CD14-positive monocyte (primary cell): ENCODE results near the gene SLC41A1. TPM values are rescaled to one million over a fixed set of nuclear protein-coding genes. Genes with fewer than 3 reads are reported as not detected.

Experiments used
- DNase-seq, 3 donors: peaks; one replicate each; pipeline ENCODE4 v3.0.0-alpha.2; 2011 to 2022
- H2AFZ ChIP-seq: 2 replicates; pipeline ENCODE4 v1.6.0; 2012; ENCODE audit warnings: mild to moderate bottlenecking, low read depth, low read length, inconsistent platforms; ENCODE audit not compliant: insufficient read depth, poor library complexity, severe bottlenecking
- H3K27ac ChIP-seq, 2 donors: 1 replicate in 1 of 2; 2 replicates in 1 of 2; pipeline ENCODE4 v1.5.1; 2012 to 2013; ENCODE audit warnings: low read length in 2 of 2, control low read depth in 1 of 2, inconsistent platforms in 1 of 2, low read depth in 1 of 2, mild to moderate bottlenecking in 1 of 2
- H3K27me3 ChIP-seq, 2 donors: one replicate each; pipeline versions ENCODE4 v1.6.0 to v1.6.1; 2011 to 2013; ENCODE audit warnings: low read length in 2 of 2; ENCODE audit not compliant: control insufficient read depth in 2 of 2, insufficient read depth in 2 of 2
- H3K36me3 ChIP-seq, 2 donors: replicated peaks in 1 of 2; 1 replicate in 1 of 2; 2 replicates in 1 of 2; pipeline versions ENCODE4 v1.5.1 to v1.6.1; 2012 to 2013; ENCODE audit warnings: low read length in 2 of 2, control low read depth in 1 of 2, inconsistent platforms in 1 of 2, mild to moderate bottlenecking in 1 of 2; ENCODE audit not compliant: insufficient read depth in 2 of 2, control insufficient read depth in 1 of 2
- H3K4me1 ChIP-seq, 2 donors: 1 replicate in 1 of 2; 2 replicates in 1 of 2; pipeline versions ENCODE4 v1.5.1 to v1.6.1; 2012 to 2013; ENCODE audit warnings: low read length in 2 of 2, control low read depth in 1 of 2, inconsistent platforms in 1 of 2, mild to moderate bottlenecking in 1 of 2, moderate library complexity in 1 of 2; ENCODE audit not compliant: insufficient read depth in 2 of 2, control insufficient read depth in 1 of 2
- H3K4me2 ChIP-seq: replicated peaks from 2 replicates; pipeline ENCODE3; 2012; ENCODE audit warnings: low read length, moderate library complexity, mild to moderate bottlenecking; ENCODE audit not compliant: poor library complexity, severe bottlenecking; ENCODE audit errors: extremely low read depth
- H3K4me3 ChIP-seq, 3 experiments: fragments of 200-600 bp in 1 of 3; sonication (generic) in 1 of 3; replicated peaks in 1 of 3; 1 replicate in 2 of 3; 2 replicates in 1 of 3; pipeline ENCODE4 v1.5.1; 2011 to 2013; ENCODE audit warnings: low read length in 3 of 3, mild to moderate bottlenecking in 3 of 3, control low read depth in 2 of 3, low read depth in 2 of 3, inconsistent platforms in 1 of 3, moderate library complexity in 1 of 3
- H3K79me2 ChIP-seq: 2 replicates; pipeline ENCODE4 v1.6.0; 2012; ENCODE audit warnings: mild to moderate bottlenecking, control low read depth, inconsistent platforms, low read length, moderate library complexity; ENCODE audit not compliant: insufficient read depth
- H3K9ac ChIP-seq: 2 replicates; pipeline ENCODE4 v1.6.0; 2017; ENCODE audit warnings: low read length, mild to moderate bottlenecking; ENCODE audit not compliant: insufficient read depth, poor library complexity, severe bottlenecking
- H3K9me3 ChIP-seq, 2 donors: replicated peaks in 1 of 2; 1 replicate in 1 of 2; 2 replicates in 1 of 2; pipeline versions ENCODE4 v1.5.1 to v1.6.1; 2012 to 2013; ENCODE audit warnings: low read length in 2 of 2, control low read depth in 1 of 2; ENCODE audit not compliant: control insufficient read depth in 1 of 2, insufficient read depth in 1 of 2
- H4K20me1 ChIP-seq: 2 replicates; pipeline ENCODE4 v1.6.0; 2012; ENCODE audit warnings: mild to moderate bottlenecking, low read length, control low read depth, moderate library complexity; ENCODE audit not compliant: insufficient read depth
- H3K27ac Mint-ChIP-seq, 7 donors: one replicate each; pipeline ENCODE4 v1.8.0; 2020; ENCODE audit warnings: mild to moderate bottlenecking in 7 of 7, mixed read lengths in 7 of 7, moderate library complexity in 6 of 7, inconsistent platforms in 2 of 7
- H3K27me3 Mint-ChIP-seq, 3 donors: one replicate each; pipeline ENCODE4 v1.8.0; 2021 to 2022; ENCODE audit warnings: low read depth in 3 of 3, mild to moderate bottlenecking in 3 of 3, mixed read lengths in 3 of 3, moderate library complexity in 3 of 3, inconsistent platforms in 1 of 3
- H3K36me3 Mint-ChIP-seq, 2 donors: one replicate each; pipeline ENCODE4 v1.8.0; 2020; ENCODE audit warnings: mixed read lengths in 2 of 2, inconsistent platforms in 1 of 2, mild to moderate bottlenecking in 1 of 2
- H3K4me1 Mint-ChIP-seq: one replicate; pipeline ENCODE4 v1.8.0; 2020; ENCODE audit warnings: mild to moderate bottlenecking, mixed read lengths
- H3K4me3 Mint-ChIP-seq, 2 donors: one replicate each; pipeline ENCODE4 v1.8.0; 2020; ENCODE audit warnings: mild to moderate bottlenecking in 2 of 2, mixed read lengths in 2 of 2, moderate library complexity in 1 of 2
- H3K9me3 Mint-ChIP-seq, 7 donors: one replicate each; pipeline ENCODE4 v1.8.0; 2020 to 2022; ENCODE audit warnings: mixed read lengths in 7 of 7, mild to moderate bottlenecking in 6 of 7, moderate library complexity in 6 of 7, inconsistent platforms in 2 of 7
- CTCF ChIP-seq: fragments of 200-600 bp; IDR thresholded peaks from one replicate; pipeline ENCODE4 v1.8.0; 2022; ENCODE audit warnings: antibody characterized with exemption, mild to moderate bottlenecking
- WGBS: methylation state at CpG from one replicate; pipeline ENCODE4 v1.1.5; 2013; ENCODE audit warnings: missing lambda C conversion rate; ENCODE audit not compliant: insufficient coverage; 5-methylcytosine and 5-hydroxymethylcytosine counted together
- intact Hi-C, 2 donors: fragments of 100-400 bp; cut with micrococcal nuclease; formaldehyde crosslinking; loops; one replicate each; pipeline versions ENCODE4 v1.15.0 to v1.15.1; 2023
- polyA plus RNA-seq, 3 donors: library from polyadenylated mRNA; depleted of rRNA in 1 of 3; unstranded in 2 of 3; stranded (reverse) in 1 of 3; fragments of 300-500 nt in 2 of 3; fragments of >200 nt in 1 of 3; fragmentation: Illumina TruSeq in 2 of 3; gene quantifications; 1 replicate in 2 of 3; 2 replicates in 1 of 3; pipeline ENCODE4 v1.2.3, GENCODE V29; 2012 to 2021

SLC41A1 gene
- polyA plus RNA-seq, 3 donors, result 0.54 to 2.3 (median 1.1) TPM

GRCh38 chr1:205802060-205802459 is 10.9 kb downstream of the SLC41A1 start:
- H3K4me2 ChIP-seq, result no peak overlapping the region
- H3K27me3 ChIP-seq, result no peaks in the 10 kb centered on the region
- no peak overlapping the region for H2AFZ ChIP-seq
- intact Hi-C loops, result no loop called here
- H3K9me3 ChIP-seq, result no peaks in the 10 kb centered on the region
- H3K27ac ChIP-seq, result no peak overlapping the region
- H3K4me3 ChIP-seq, result no peak overlapping the region
- Mint-ChIP-seq H3K9me3 (no peaks in the 10 kb centered on the region), H3K27me3 (peaks cover 0 to 3% (median 2%) of the 10 kb centered on the region in 3 donors), H3K4me1 (peaks cover 8% of the 10 kb centered on the region), H3K36me3 (peaks cover 0 to 13% of the 10 kb centered on the region in 2 donors), H3K4me3 (no peak overlapping the region), H3K27ac (peak overlapping the region in 1 of 7 donors; percentile 46)
- H4K20me1 ChIP-seq, result no peaks in the 10 kb centered on the region
- DNase-seq, result no peak
- no peak for TF ChIP-seq CTCF
- H3K36me3 ChIP-seq, result no peaks in the 10 kb centered on the region
- H3K4me1 ChIP-seq, result no peaks in the 10 kb centered on the region
- H3K9ac ChIP-seq, result no peak overlapping the region
- 100% methylated on average over 6 of the region's 8 CpGs for WGBS
- no peaks in the 10 kb centered on the region for H3K79me2 ChIP-seq

DNA sequence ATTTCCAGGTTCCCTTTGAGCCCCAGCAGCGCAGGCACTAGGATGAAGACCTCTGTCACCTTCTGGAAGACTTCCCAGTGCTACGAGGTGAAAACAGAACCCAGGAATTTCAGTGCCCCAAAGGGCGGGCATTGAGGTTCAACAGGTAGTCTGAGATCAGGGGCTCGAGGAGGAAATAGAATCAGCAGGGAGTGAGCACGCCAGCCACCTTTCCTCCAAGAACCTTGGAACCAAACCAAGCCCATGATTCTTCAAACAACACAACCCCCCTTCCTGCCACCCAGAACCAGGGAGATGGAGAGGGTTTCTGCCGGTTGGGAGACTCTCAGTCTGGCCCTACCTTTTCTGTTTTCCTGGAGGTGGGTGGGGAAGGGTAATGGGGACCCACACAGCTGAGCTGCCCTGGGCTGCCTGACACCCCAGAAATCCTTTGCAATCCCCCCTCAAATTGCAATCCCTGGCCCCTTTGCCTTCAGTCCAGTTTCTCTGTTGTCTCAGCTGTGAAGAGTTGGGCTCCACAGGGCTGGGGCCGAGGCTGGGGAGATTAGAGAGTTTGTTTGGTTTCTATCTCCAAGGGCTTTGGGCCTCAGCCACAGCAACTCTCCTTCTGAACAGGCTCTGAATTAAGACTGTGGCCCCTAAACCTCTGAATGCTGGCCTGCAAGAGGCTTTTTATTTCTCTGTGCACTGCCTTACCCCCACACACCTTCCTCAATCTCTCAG is 11.9 kb downstream of the SLC41A1 start:
- H3K27ac Mint-ChIP-seq, result no peak overlapping the region
- Histone ChIP-seq H3K4me2 (no peak overlapping the region), H3K27me3 (no peaks in the 10 kb centered on the region), H3K4me3 (no peak overlapping the region), H3K27ac (no peak overlapping the region), H4K20me1 (no peaks in the 10 kb centered on the region), H3K4me1 (no peaks in the 10 kb centered on the region), H3K36me3 (no peaks in the 10 kb centered on the region), H3K9ac (no peak overlapping the region), H3K9me3 (no peaks in the 10 kb centered on the region), H3K79me2 (no peaks in the 10 kb centered on the region), H2AFZ (no peak overlapping the region)
- no peaks in the 10 kb centered on the region for H3K9me3 Mint-ChIP-seq
- H3K36me3 Mint-ChIP-seq, result peaks cover 0 to 13% of the 10 kb centered on the region in 2 donors
- 95% methylated on average over 3 of the region's 7 CpGs for WGBS
- H3K4me1 Mint-ChIP-seq, result peaks cover 6% of the 10 kb centered on the region
- no peak for DNase-seq
- H3K4me3 Mint-ChIP-seq, result no peak overlapping the region
- peaks cover 0 to 2% (median 2%) of the 10 kb centered on the region in 3 donors for H3K27me3 Mint-ChIP-seq
- no peak for TF ChIP-seq CTCF
- intact Hi-C loops, result no loop called here
